GM12878 (cell line): ENCODE measurements around the gene CASS4. TPM values are rescaled to one million over a fixed set of nuclear protein-coding genes. Genes with fewer than 3 reads are reported as not detected.

Experiments
- ATF7 ChIP-seq: fragments of 450-650 bp; IDR thresholded peaks from 2 replicates; pipeline ENCODE4 v1.6.1; 2016; ENCODE audit warnings: low read depth, mild to moderate bottlenecking
- BACH1 ChIP-seq: fragments of 450-650 bp; IDR thresholded peaks from 2 replicates; pipeline ENCODE4 v1.6.1; 2017; ENCODE audit warnings: mild to moderate bottlenecking, borderline replicate concordance
- BCL11A ChIP-seq: IDR thresholded peaks from 2 replicates; pipeline ENCODE4 v1.6.1; 2011; ENCODE audit warnings: low read depth, low read length
- CHD2 ChIP-seq: IDR thresholded peaks from 2 replicates; pipeline ENCODE4 v1.6.1; 2011; ENCODE audit warnings: low read depth, low read length, improper control_type of control experiment, borderline replicate concordance
- EP300 ChIP-seq, 2 experiments: fragments of 150-350 bp in 1 of 2; IDR thresholded peaks; 2 replicates each; pipeline ENCODE4 v1.6.1; 2011 to 2012; ENCODE audit warnings: low read depth in 2 of 2, low read length in 2 of 2, borderline replicate concordance in 1 of 2, improper control_type of control experiment in 1 of 2, inconsistent platforms in 1 of 2; ENCODE audit not compliant: control insufficient read depth in 1 of 2
- IKZF2 ChIP-seq, 2 experiments: fragments of 450-650 bp; IDR thresholded peaks; 2 replicates each; pipeline ENCODE4 v1.6.1; 2017; ENCODE audit warnings: mild to moderate bottlenecking in 2 of 2, moderate library complexity in 2 of 2
- IRF5 ChIP-seq: fragments of 450-650 bp; IDR thresholded peaks from 2 replicates; pipeline ENCODE4 v1.6.1; 2017; ENCODE audit warnings: borderline replicate concordance
- JUNB ChIP-seq: IDR thresholded peaks from 2 replicates; pipeline ENCODE4 v1.6.1; 2016; ENCODE audit warnings: antibody characterized with exemption, mild to moderate bottlenecking
- MEF2B ChIP-seq: fragments of 450-650 bp; IDR thresholded peaks from 2 replicates; pipeline ENCODE4 v1.6.1; 2018; ENCODE audit warnings: mild to moderate bottlenecking, moderate library complexity; ENCODE audit not compliant: partially characterized antibody, poor library complexity, severe bottlenecking
- MTA2 ChIP-seq: fragments of 450-650 bp; IDR thresholded peaks from 2 replicates; pipeline ENCODE4 v1.6.1; 2016; ENCODE audit warnings: low read depth, mild to moderate bottlenecking, moderate library complexity
- NFIC ChIP-seq: IDR thresholded peaks from 2 replicates; pipeline ENCODE4 v1.6.1; 2012; ENCODE audit warnings: low read depth, mild to moderate bottlenecking, inconsistent platforms, low read length, moderate library complexity
- NFYB ChIP-seq: IDR thresholded peaks from 2 replicates; pipeline ENCODE4 v1.6.1; 2011; ENCODE audit warnings: low read depth, mild to moderate bottlenecking, low read length, improper control_type of control experiment, moderate library complexity; ENCODE audit not compliant: insufficient read depth
- NR2C2 ChIP-seq: IDR thresholded peaks from 2 replicates; pipeline ENCODE4 v1.6.1; 2011; ENCODE audit warnings: borderline replicate concordance, low read depth; ENCODE audit not compliant: control insufficient read depth, insufficient read length
- NR2F1 ChIP-seq: fragments of 450-650 bp; conservative IDR thresholded peaks from 2 replicates; pipeline ENCODE4 v1.6.1; 2017; ENCODE audit warnings: mild to moderate bottlenecking
- RELA ChIP-seq: fragments of 450-650 bp; IDR thresholded peaks from 2 replicates; pipeline ENCODE4 v1.8.0; 2014; ENCODE audit warnings: borderline replicate concordance; ENCODE audit not compliant: partially characterized antibody
- RUNX3 ChIP-seq: IDR thresholded peaks from 2 replicates; pipeline ENCODE4 v1.6.1; 2012; ENCODE audit warnings: low read length, inconsistent platforms
- SPI1 ChIP-seq: IDR thresholded peaks from 2 replicates; pipeline ENCODE4 v1.6.1; 2011; ENCODE audit warnings: low read depth, mild to moderate bottlenecking, low read length, moderate library complexity, borderline replicate concordance; ENCODE audit not compliant: insufficient read depth
- SRF ChIP-seq, 2 experiments: IDR thresholded peaks; 2 replicates each; pipeline ENCODE4 v1.6.1; 2011; ENCODE audit warnings: low read depth in 2 of 2, low read length in 2 of 2, mild to moderate bottlenecking in 1 of 2, moderate library complexity in 1 of 2
- TAF1 ChIP-seq: IDR thresholded peaks from 2 replicates; pipeline ENCODE4 v1.6.1; 2011; ENCODE audit warnings: mild to moderate bottlenecking, low read depth, low read length, borderline replicate concordance
- TCF12 ChIP-seq: IDR thresholded peaks from 2 replicates; pipeline ENCODE4 v1.6.1; 2011; ENCODE audit warnings: low read depth, mild to moderate bottlenecking, low read length
- ZNF274 ChIP-seq: IDR thresholded peaks from one replicate; pipeline ENCODE4 v1.8.0; 2011; ENCODE audit not compliant: insufficient read length, insufficient read depth
- polyA plus RNA-seq, 11 experiments: library from polyadenylated mRNA; depleted of rRNA in 4 of 11; unstranded in 6 of 11; stranded (reverse) in 5 of 11; fragments of >200 nt; fragmentation: Nextera tagmentation in 4 of 11; fragmentation: Illumina TruSeq in 1 of 11; extraction: Ambion mirVana in 4 of 11; extraction: Trizol in 1 of 11; gene quantifications; 1 replicate in 1 of 11; 2 replicates in 10 of 11; pipeline versions ENCODE4 v1.2.1 to v1.2.3, GENCODE V29; 2011 to 2016; ENCODE audit warnings: inconsistent platforms in 2 of 11, missing spikeins in 2 of 11, low read depth in 1 of 11
- total RNA-seq, 4 experiments: library from RNA; depleted of rRNA in 3 of 4; stranded (reverse); fragments of >200 nt in 3 of 4; fragmentation: Illumina TruSeq in 1 of 4; extraction: Trizol in 1 of 4; gene quantifications; 2 replicates each; pipeline versions ENCODE4 v1.2.1 to v1.2.3, GENCODE V29; 2013 to 2021
- TF ChIP-seq, protein P1 (sequence below): fragments of 450-650 bp; IDR thresholded peaks from 2 replicates; pipeline ENCODE4 v1.6.1; 2016; ENCODE audit warnings: mild to moderate bottlenecking
- TF ChIP-seq, protein P2 (sequence below): fragments of 450-650 bp; conservative IDR thresholded peaks from 2 replicates; pipeline ENCODE4 v1.6.1; 2017; ENCODE audit warnings: mild to moderate bottlenecking, moderate library complexity

CASS4 gene
- total and polyA plus RNA-seq, 10 of the 15 experiments (the other 5 are each of a cell fraction or from before 2014, with no cell fraction given): 0.04 to 0.24 (median 0.11) TPM; not detected in 1

DNA sequence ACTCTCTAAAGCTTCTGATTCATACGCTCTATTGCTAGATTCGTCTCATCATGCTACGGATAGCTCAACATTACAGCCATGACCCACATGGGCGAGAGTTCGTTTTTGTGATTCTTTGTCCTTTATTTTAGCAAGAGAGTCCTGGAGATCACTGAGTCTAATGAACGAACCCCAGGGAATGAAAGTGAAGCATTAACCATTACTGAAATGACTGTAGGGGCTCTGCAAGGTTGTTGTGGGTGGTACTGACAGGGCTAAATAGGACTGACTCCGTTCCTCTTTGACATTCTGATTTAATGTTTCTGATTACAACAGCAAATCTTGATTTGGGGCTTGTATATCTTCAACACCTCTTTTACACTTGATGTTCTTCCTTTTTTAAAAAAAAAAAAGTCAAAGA is 42.7 kb downstream of the CASS4 start (continued):
- TF ChIP-seq, protein P1, sequence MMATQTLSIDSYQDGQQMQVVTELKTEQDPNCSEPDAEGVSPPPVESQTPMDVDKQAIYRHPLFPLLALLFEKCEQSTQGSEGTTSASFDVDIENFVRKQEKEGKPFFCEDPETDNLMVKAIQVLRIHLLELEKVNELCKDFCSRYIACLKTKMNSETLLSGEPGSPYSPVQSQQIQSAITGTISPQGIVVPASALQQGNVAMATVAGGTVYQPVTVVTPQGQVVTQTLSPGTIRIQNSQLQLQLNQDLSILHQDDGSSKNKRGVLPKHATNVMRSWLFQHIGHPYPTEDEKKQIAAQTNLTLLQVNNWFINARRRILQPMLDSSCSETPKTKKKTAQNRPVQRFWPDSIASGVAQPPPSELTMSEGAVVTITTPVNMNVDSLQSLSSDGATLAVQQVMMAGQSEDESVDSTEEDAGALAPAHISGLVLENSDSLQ: peak; percentile 18; the same call in 1 of the 2 replicates
- TF ChIP-seq RELA (no peak), BCL11A (peak; percentile 85), MEF2B (peak; percentile 68), SRF (IDR thresholded peaks at IDR 0.05; ENCODE audit: low read depth in 2 of 2, low read length in 2 of 2) (no peak), SPI1 (peak; percentile 82), NFYB (no peak), EP300 (IDR thresholded peaks at IDR 0.05; ENCODE audit: borderline replicate concordance in 1 of 2, control insufficient read depth in 1 of 2, low read depth in 2 of 2, low read length in 2 of 2) (0 out of 4 replicates have a peak, but pooled peaks of 1 of the 2 experiments have one; percentile 21), ATF7 (no peak), IRF5 (no peak), NR2F1 (no peak), RUNX3 (peak; percentile 80), IKZF2 (IDR thresholded peaks at IDR 0.05) (0 out of 4 replicates have a peak, but pooled peaks have one; percentile 25 to 41), MTA2 (peak; percentile 80), TCF12 (no peak), JUNB (peak; percentile 82), ZNF274 (no peak), NFIC (0 out of 2 replicates have a peak, but pooled peaks have one; percentile 40), NR2C2 (no peak), CHD2 (no peak), BACH1 (peak; percentile 43; the same call in 1 of the 2 replicates), TAF1 (peak; percentile 40; the same call in 1 of the 2 replicates)
- TF ChIP-seq, protein P2, sequence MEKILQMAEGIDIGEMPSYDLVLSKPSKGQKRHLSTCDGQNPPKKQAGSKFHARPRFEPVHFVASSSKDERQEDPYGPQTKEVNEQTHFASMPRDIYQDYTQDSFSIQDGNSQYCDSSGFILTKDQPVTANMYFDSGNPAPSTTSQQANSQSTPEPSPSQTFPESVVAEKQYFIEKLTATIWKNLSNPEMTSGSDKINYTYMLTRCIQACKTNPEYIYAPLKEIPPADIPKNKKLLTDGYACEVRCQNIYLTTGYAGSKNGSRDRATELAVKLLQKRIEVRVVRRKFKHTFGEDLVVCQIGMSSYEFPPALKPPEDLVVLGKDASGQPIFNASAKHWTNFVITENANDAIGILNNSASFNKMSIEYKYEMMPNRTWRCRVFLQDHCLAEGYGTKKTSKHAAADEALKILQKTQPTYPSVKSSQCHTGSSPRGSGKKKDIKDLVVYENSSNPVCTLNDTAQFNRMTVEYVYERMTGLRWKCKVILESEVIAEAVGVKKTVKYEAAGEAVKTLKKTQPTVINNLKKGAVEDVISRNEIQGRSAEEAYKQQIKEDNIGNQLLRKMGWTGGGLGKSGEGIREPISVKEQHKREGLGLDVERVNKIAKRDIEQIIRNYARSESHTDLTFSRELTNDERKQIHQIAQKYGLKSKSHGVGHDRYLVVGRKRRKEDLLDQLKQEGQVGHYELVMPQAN: no peak
